ENCODE results near the gene KLHL6.
"Not testable (repeated sequence)": the region's sequence is repeated elsewhere in the genome, so short reads cannot be mapped to it uniquely, and the experiment has no call there.

The KLHL6 gene

GRCh38 chr3:183485585-183485984, 69.9 kb downstream of the KLHL6 start:
- no peak overlapping the region for H3K4me3 ChIP-seq (ENCODE audit: low read depth, low read length)
- TF ChIP-seq CTCF (IDR thresholded peaks at IDR 0.05; ENCODE audit: borderline replicate concordance, insufficient read depth, low read depth, low read length), result no peak

- no peak for TF ChIP-seq CTCF (IDR thresholded peaks at IDR 0.05; ENCODE audit: borderline replicate concordance, insufficient read depth, low read depth, low read length)
- no peak overlapping the region for H3K4me3 ChIP-seq (ENCODE audit: low read depth, low read length)
Observed at GRCh38 chr3:183485093-183485492, 70.4 kb downstream of the KLHL6 start.

GRCh38 chr3:183484431-183485075, 71.0 kb downstream of the KLHL6 start:
- no peak for TF ChIP-seq CTCF (IDR thresholded peaks at IDR 0.05; ENCODE audit: borderline replicate concordance, insufficient read depth, low read depth, low read length)
- no peak overlapping the region for H3K4me3 ChIP-seq (ENCODE audit: low read depth, low read length)

- no peak overlapping the region for H3K4me3 ChIP-seq (ENCODE audit: low read depth, low read length)
- TF ChIP-seq CTCF (IDR thresholded peaks at IDR 0.05; ENCODE audit: borderline replicate concordance, insufficient read depth, low read depth, low read length), result no peak
Observed at GRCh38 chr3:183481582-183481981, 73.9 kb downstream of the KLHL6 start.

- no peak for TF ChIP-seq CTCF (IDR thresholded peaks at IDR 0.05; ENCODE audit: borderline replicate concordance, insufficient read depth, low read depth, low read length)
- H3K4me3 ChIP-seq (ENCODE audit: low read depth, low read length), result no peak overlapping the region
Observed at GRCh38 chr3:183478501-183478900, 77.0 kb downstream of the KLHL6 start.

- TF ChIP-seq CTCF (IDR thresholded peaks at IDR 0.05; ENCODE audit: borderline replicate concordance, insufficient read depth, low read depth, low read length), result no peak
Observed at GRCh38 chr3:183477801-183478456, 77.6 kb downstream of the KLHL6 start.

GRCh38 chr3:183475764-183476162, 79.7 kb downstream of the KLHL6 start:
- not testable (repeated sequence) for H3K4me3 ChIP-seq (ENCODE audit: low read depth, low read length)

More at GRCh38 chr3:183477801-183478456, 77.6 kb downstream of the KLHL6 start:
- H3K4me3 ChIP-seq (ENCODE audit: low read depth, low read length), result no peak overlapping the region

Measured in GM12875 (cell line).